Mucosa of stomach (tissue), 1 donor: ENCODE data around the gene PLD4.
"Not testable (repeated sequence)": the region's sequence is repeated elsewhere in the genome, so short reads cannot be mapped to it uniquely, and the experiment has no call there.

Source experiments
- H3K27me3 ChIP-seq: one replicate; pipeline ENCODE4 v1.7.0; 2013; ENCODE audit warnings: mild to moderate bottlenecking, low read length; ENCODE audit not compliant: control insufficient read depth, insufficient read depth
- H3K36me3 ChIP-seq: one replicate; pipeline ENCODE4 v1.7.0; 2013; ENCODE audit warnings: low read length; ENCODE audit not compliant: control insufficient read depth, insufficient read depth
- H3K4me1 ChIP-seq: one replicate; pipeline ENCODE4 v1.7.0; 2013; ENCODE audit warnings: mild to moderate bottlenecking, low read length; ENCODE audit not compliant: control insufficient read depth, insufficient read depth
- H3K4me3 ChIP-seq: one replicate; pipeline ENCODE4 v1.7.0; 2013; ENCODE audit warnings: low read length
- H3K9ac ChIP-seq: one replicate; pipeline ENCODE4 v1.7.0; 2013; ENCODE audit warnings: mild to moderate bottlenecking, low read length, moderate library complexity
- H3K9me3 ChIP-seq: one replicate; pipeline ENCODE4 v1.7.0; 2013; ENCODE audit warnings: mild to moderate bottlenecking, low read length, moderate library complexity; ENCODE audit not compliant: control insufficient read depth
- donor health status: Pancreatic carcinoma.

PLD4 gene

GRCh38 chr14:104937161-104937560, 12.5 kb downstream of the PLD4 start:
- Histone ChIP-seq H3K36me3 (no peaks in the 10 kb centered on the region), H3K9ac (no peak overlapping the region), H3K4me3 (no peak overlapping the region), H3K9me3 (no peaks in the 10 kb centered on the region), H3K27me3 (peaks cover 66% of the 10 kb centered on the region), H3K4me1 (peaks cover 3% of the 10 kb centered on the region)

- H3K4me3 ChIP-seq: no peak overlapping the region
- no peak overlapping the region for H3K9ac ChIP-seq
- H3K36me3 ChIP-seq: no peaks in the 10 kb centered on the region
- H3K4me1 ChIP-seq: no peaks in the 10 kb centered on the region
- H3K9me3 ChIP-seq: no peaks in the 10 kb centered on the region
- peaks cover 60% of the 10 kb centered on the region for H3K27me3 ChIP-seq
Observed at GRCh38 chr14:104937694-104938365, 13.2 kb downstream of the PLD4 start.

DNA sequence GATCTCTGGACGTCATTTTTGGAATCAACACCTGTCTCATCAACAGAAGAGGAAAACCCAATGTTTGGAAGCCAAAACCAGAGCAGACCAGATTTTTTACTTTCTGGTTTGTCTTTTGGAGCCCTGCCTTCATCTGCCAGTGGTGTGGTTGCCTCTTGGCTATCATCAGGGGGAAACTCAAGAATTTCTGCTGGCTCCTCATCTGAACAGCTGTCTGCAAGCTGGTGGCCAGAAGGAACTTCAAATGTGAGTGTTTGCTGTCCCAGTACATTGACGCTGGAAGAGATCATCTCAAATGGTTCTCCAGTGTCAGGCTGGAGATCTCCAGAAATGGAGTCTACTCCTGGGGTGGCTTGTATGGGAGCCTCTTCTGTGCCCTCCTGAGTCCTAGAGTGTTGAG, 13.8 kb downstream of the PLD4 start:
- Histone ChIP-seq H3K36me3 (no peaks in the 10 kb centered on the region), H3K4me3 (no peak overlapping the region), H3K9ac (no peak overlapping the region), H3K27me3 (peaks cover 55% of the 10 kb centered on the region), H3K4me1 (no peaks in the 10 kb centered on the region), H3K9me3 (no peaks in the 10 kb centered on the region)

GRCh38 chr14:104938960-104939359, 14.3 kb downstream of the PLD4 start:
- Histone ChIP-seq H3K9ac (no peak overlapping the region), H3K4me1 (no peaks in the 10 kb centered on the region), H3K36me3 (no peaks in the 10 kb centered on the region)

GRCh38 chr14:104939666-104940410, 15.2 kb downstream of the PLD4 start:
- no peaks in the 10 kb centered on the region for H3K36me3 ChIP-seq
- H3K4me1 ChIP-seq: no peaks in the 10 kb centered on the region
- peaks cover 46% of the 10 kb centered on the region for H3K27me3 ChIP-seq
- H3K4me3 ChIP-seq: no peak overlapping the region
- H3K9me3 ChIP-seq: no peaks in the 10 kb centered on the region
- H3K9ac ChIP-seq: no peak overlapping the region

More at GRCh38 chr14:104938960-104939359, 14.3 kb downstream of the PLD4 start:
- Histone ChIP-seq H3K4me3 (no peak overlapping the region), H3K27me3 (peaks cover 55% of the 10 kb centered on the region), H3K9me3 (no peaks in the 10 kb centered on the region)

- Histone ChIP-seq H3K4me3 (no peak overlapping the region), H3K9me3 (no peaks in the 10 kb centered on the region), H3K9ac (no peak overlapping the region), H3K4me1 (no peaks in the 10 kb centered on the region), H3K36me3 (no peaks in the 10 kb centered on the region), H3K27me3 (peaks cover 40% of the 10 kb centered on the region)
Observed at GRCh38 chr14:104940526-104941150, 16.0 kb downstream of the PLD4 start.

- no peaks in the 10 kb centered on the region for H3K4me1 ChIP-seq
- H3K9ac ChIP-seq: no peak overlapping the region
- H3K4me3 ChIP-seq: no peak overlapping the region
- no peaks in the 10 kb centered on the region for H3K36me3 ChIP-seq
- H3K9me3 ChIP-seq: no peaks in the 10 kb centered on the region
- peaks cover 36% of the 10 kb centered on the region for H3K27me3 ChIP-seq
Observed at GRCh38 chr14:104941508-104942365, 17.1 kb downstream of the PLD4 start.

DNA sequence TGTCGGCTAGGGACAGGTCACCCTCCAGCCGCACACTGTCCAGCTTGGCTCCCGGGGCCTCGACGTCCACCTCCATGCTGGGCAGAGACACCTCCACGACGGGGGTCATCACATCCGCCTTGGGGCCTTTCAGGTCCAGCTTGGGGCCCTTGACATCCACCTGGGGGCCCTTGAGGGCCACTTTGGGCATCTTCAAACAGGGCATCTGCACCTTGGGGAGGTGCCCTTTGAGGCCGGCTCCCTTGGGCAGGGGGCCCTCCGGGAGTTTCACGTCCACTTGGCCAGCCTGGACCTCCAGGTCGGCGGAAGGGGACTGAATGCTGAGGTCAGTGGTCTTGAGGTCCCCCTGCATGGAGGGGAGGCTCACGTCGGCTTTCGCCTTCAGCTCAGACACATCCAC, 17.9 kb downstream of the PLD4 start:
- Histone ChIP-seq H3K9me3 (no peaks in the 10 kb centered on the region), H3K36me3 (no peaks in the 10 kb centered on the region), H3K27me3 (peaks cover 29% of the 10 kb centered on the region), H3K9ac (no peak overlapping the region), H3K4me3 (no peak overlapping the region), H3K4me1 (no peaks in the 10 kb centered on the region)

DNA sequence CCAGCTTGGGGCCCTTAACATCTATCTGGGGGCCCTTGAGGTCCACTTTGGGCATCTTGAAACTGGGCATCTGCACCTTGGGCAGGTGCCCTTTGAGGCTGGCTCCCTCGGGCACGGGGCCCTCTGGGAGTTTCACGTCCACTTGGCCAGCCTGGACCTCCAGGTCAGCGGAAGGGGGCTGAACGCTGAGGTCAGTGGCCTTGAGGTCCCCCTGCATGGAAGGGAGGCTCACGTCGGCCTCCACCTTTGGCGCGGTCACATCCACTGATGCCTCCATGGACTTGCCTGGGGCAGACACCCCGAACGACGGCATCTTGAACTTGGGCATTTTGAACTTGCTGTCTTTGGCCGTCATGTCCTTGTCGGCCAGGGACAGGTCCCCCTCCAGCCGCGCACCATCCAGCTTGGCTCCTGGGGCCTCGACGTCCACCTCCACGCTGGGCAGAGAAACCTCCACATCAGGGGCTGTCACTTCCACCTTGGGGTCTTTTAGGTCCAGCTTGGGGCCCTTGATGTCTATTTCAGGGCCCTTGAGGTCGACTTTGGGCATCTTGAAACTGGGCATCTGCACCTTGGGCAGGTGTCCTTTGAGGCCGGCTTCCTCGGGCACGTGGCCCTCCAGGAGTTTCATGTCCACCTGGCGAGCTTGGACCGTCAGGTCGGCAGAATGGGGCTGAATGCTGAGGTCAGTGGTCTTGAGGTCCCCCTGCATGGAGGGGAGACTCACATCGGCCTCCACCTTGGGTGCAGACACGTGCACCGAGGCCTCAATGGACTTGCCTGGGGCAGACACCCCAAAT, 18.7 kb downstream of the PLD4 start:
- H3K9me3 ChIP-seq, H3K4me1 ChIP-seq, H3K4me3 ChIP-seq, H3K9ac ChIP-seq, H3K36me3 ChIP-seq: not testable (repeated sequence)
- H3K27me3 ChIP-seq: peaks cover 25% of the 10 kb centered on the region

DNA sequence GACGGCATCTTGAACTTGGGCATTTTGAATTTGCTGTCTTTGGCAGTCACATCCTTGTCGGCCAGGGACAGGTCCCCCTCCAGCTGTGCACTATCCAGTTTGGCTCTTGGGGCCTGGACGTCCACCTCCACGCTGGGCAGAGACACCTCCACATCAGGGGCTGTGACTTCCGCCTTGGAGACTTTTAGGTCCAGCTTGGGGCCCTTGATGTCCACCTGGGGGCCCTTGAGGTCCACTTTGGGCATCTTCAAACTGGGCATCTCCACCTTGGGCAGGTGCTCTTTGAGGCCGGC, 19.3 kb downstream of the PLD4 start:
- not testable (repeated sequence) for H3K9me3 ChIP-seq, H3K4me3 ChIP-seq, H3K4me1 ChIP-seq, H3K9ac ChIP-seq, H3K36me3 ChIP-seq
- H3K27me3 ChIP-seq: peaks cover 20% of the 10 kb centered on the region

DNA sequence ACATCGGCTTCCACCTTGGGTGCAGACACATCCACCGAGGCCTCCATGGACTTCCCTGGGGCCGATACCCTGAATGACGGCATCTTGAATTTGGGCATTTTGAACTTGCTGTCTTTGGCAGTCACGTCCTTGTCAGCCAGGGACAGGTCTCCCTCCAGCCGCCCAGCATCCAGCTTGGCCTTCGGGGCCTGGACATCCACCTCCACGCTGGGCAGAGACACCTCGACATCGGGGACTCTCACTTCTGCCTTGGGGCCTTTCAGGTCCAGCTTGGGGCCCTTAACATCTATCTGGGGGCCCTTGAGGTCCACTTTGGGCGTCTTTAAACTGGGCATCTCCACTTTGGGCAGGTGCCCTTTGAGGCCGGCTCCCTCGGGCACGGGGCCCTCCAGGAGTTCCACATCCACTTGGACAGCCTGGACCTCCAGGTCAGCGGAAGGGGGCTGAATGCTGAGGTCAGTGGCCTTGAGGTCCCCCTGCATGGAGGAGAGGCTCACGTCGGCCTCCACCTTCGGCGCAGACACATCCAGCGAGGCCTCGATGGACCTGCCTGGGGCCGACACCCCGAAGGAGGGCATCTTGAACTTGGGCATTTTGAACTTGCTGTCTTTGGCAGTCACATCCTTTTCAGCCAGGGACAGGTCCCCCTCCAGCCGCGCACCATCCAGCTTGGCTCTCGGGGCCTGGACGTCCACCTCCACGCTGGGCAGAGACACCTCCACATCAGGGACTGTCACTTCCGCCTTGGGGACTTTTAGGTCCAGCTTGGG, 19.9 kb downstream of the PLD4 start:
- not testable (repeated sequence) for H3K9ac ChIP-seq, H3K4me3 ChIP-seq, H3K9me3 ChIP-seq, H3K4me1 ChIP-seq, H3K36me3 ChIP-seq
- peaks cover 13% of the 10 kb centered on the region for H3K27me3 ChIP-seq
